CD4-positive, alpha-beta T cell treated with Interleukin-2 at 100 ng/mL for 4 hours (primary cell): ENCODE measurements around the gene UIMC1.
A peak's percentile ranks its signal among the peaks of the same experiment; 100 is the strongest.
"Not testable (repeated sequence)": the region's sequence is repeated elsewhere in the genome, so short reads cannot be mapped to it uniquely, and the experiment has no call there.

ENCODE experiments used
- DNase-seq: peaks from one replicate; pipeline ENCODE4 v3.0.0-alpha.2; 2020; ENCODE audit warnings: low spot score

The UIMC1 gene

DNA sequence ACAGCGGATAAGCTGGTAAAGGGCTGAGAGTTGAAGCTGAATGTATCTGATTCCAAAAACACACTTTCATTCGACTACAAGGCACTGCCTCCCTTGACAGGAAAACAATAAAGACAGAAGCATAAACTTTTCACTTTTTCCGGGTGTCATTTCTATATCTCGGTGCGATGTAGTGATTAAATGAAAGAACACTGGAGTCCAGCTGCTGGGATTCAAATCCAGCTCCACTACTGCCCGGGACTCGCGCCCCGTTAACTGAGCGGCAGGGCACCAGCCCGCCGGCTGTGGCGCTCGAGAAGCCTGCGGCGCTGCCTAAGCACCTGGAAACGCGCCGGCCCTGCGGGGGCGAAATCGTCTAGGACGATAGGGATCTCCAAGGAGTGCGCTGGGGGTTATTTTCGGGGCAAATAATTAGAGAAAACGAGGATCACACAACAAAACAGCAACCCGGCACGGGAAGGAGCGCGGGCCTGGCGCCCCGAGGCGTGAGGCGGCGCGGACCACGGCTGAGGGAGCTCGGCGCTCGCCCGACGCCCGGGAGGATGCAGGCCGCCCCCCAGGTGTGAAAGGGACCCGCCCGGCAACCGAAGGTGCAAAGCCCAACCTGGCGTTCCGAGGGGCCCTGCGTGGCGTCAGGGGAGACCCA, 837 bp downstream of the UIMC1 start:
- peak; percentile 49 for DNase-seq

DNA sequence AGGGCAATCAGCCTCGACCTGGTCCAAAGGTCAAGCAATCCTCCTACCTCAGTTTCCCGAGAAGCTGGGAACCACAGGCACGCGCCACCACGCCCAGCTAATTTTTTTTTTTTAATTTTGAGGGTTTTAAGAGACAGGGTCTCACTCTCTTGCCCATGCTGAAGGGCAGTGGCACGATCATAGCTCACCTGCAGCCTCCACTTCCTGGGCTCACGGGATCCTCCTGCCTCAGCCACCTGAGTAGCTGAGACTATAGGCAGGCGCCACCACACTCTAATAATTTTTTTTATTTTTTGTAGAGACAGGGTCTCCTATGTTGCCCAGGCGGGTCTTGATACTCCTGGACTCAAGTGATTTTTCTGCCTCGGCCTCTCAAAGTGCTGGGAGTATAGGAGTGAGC, 1.6 kb downstream of the UIMC1 start:
- DNase-seq: no peak

DNA sequence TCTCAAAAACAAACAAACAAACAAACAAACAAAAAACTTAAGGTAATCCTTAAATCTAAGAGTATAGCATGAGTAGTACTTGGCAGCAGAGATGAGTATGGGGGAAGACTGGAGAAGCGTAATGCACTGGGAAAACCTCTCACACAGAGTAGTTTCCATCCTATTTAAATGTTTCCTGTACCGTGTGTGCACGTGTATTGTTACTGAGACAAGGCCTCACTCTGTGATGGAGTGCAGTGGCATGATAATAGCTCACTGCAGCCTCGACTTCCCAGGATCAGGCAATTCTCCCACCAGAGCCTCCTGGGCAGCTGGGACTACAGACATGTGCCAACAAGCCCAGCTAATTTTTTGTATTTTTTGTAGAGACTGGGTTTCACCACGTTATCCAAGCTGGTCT, 2.9 kb downstream of the UIMC1 start:
- DNase-seq: no peak

DNA sequence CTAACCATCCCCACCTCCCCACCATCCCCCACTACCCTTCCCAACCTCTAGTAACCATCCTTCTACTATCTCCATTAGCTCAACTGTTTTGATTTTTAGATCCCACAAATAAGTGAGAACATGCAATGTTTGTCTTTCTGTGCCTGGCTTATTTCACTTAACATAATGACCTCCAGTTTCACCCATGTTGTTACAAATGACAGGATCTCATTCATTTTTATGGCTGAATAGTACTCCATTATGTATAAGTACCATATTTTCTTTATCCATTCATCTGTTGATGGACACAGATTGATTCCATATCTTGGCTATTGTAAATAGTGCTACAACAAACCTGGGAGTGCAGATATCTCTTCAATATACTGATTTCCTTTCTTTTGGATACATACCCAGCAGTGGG, 7.1 kb downstream of the UIMC1 start:
- not testable (repeated sequence) for DNase-seq

DNA sequence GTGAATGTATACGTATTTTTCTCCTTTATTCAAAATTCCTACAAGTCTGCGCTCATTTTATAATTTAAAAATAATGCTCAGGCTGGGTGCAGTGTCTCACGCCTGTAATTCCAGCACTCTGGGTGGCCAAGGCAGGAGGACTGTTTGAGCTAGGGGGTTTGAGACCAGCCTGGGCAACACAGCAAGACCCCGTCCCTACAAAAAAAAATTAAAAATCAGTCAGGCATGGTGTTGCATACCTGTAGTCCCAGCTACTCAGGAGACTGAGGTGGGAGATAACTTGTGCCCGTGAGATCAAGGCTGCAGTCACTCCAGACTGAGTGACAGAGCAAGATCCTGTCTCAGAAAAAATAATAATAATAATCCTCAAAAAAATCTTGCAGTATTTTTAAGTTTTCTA, 7.8 kb downstream of the UIMC1 start:
- DNase-seq: no peak

DNA sequence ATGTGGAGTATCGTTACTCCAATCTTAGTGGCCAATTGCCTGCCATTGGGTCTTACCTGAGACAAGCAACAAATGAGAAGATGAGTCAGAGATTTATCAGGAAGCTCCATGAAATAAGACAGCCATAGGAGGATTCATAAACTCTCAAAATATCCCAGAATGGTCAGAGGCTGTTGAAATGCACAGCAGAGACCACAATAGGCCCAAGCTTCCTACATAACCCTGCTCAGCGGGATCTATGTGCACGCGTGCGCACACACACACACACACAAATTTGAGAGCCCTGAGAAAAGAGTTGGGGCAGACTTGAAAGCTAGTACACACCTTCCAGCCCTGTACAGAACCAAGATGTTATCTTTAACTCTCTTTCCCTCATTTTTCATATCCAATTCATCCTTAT, 9.8 kb downstream of the UIMC1 start:
- no peak for DNase-seq

DNA sequence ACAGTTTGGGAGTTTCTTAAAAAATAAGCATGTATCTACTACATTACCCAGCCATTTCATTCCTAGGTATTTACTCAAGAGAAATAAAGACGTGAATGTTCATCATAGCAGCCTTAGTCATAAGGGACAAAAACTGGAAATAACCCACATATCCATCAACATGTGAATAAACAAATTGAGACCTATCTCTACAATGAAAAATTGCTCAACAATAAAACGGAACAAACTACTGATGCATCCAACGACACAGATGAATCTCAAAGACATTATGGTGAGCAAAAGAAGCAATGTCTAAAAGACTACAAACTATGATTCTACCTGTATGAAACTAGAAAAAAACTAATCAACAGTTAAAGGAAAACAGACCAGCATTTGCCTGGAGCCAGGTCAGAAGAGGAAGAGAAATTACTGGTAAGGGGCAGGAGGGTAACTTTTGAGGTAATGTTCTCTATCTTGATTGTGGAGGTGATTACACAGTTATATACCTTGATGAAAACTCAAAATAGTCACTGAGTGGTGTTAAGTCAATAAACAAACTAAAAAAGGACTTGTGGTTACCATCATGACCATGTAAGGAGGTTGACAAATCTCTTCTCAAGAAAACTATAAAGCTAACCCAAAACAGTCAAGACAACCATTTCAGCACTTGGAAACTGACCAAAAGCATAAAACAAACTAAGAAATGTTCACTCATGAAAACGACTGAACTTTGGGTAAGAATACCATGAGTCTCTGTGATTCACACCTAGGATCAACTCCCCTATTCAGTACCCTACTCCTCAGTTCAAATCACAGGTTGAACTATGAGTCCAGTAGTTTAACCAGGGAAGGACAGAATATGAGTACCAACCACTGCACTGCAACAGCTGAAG, 10.4 kb downstream of the UIMC1 start:
- DNase-seq: peak; percentile 3

DNA sequence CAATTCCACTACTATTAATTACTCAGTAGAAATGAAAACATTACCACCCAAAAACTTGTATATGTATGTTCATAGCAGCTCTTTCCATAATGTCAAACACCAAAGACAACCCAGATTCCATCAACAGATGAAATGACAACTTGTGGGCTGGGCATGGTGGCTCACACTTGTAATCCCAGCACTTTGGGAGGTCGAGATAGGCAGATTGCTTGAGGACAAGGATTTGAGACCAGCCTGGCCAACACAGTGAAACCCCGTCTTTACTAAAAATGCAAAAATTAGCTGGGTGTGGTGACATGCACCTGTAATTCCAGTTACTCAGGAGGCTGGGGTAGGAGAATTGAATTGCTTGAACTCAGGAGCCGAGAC, 11.5 kb downstream of the UIMC1 start:
- DNase-seq: no peak

DNA sequence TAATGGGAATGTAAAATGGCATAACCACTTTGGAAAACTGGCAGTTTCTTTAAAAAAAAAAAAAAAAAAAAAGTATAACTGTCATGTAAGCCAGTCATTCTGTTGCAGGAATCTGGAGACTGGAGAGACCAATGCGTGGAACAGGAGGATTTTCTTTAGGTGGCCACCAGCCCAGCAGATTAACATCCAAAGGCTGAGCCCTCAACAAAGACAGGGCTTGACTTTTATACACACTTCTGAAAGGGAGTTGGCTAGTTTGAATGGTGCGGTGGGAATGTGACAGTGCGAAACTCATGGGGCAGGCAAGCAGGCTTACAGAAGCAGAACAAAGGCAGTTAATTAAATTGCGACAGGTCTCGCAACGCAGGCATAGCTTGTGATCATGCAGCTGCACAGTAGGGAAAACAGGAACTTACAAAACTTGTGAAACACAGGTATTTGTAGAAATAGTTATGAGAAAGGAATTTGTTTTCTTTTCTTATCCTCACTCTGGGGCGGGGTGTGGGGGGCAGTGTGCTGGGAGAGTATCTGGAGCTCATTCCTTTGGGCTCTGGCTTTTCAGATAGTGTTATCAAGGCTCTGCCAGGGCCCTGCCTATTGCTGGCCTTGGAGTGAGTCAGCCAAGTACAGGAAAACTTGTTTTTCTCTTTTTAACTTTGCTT, 12.0 kb downstream of the UIMC1 start:
- no peak for DNase-seq

DNA sequence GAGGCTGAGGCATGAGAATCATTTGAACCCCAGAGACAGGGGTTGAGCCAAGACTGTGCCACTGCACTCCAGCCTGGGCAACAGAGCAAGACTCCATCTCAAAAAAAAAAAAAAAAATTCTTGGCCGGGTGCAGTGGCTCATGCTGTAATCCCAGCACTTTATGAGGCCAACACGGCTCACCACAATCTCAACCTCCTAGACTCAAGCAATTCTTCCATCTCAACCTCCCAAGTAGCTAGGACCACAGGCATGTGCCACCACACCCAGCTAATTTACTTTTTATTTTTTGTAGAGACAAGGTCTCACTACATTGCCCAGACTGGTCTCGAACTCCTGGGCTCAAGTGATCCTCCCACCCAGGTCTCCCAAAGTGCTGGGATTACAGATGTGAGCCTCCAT, 13.5 kb downstream of the UIMC1 start:
- not testable (repeated sequence) for DNase-seq

DNA sequence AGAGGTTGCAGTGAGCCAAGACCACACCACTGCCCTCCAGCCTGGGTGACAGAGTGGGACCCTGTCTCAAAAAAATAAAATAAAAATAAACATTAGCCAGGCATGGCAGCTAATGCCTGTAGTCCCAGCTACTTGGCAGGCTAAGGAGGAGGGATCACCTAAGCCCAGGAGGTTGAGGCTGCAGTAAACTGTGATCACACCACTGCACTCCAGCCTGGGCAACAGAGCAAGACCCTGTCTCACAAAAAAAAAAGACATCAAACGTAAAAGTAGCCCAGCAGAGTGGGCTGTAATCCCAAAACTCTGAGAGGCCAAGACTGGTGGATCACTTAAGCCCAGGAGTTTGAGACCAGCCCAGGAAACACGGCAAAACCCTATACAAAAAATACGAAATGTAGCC, 19.0 kb downstream of the UIMC1 start:
- DNase-seq: no peak

DNA sequence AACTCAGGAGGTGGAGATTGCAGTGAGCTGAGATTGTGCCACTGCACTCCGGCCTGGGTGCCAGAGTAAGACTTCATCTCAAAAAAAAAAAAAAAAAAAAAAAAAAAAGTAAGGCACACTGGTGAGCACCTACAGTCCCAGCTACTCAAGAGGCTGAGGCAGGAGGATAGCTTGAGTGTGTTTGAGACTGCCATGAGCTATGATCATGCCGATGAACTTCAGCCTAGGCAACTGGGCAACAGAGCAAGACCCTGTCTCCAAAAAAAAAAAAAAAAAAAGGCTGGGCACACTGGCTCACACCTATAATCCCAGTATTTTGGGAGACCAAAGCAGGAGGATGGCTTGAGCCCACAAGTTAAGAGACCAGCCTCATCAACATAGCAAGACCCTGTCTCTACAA, 20.3 kb downstream of the UIMC1 start:
- no peak for DNase-seq

DNA sequence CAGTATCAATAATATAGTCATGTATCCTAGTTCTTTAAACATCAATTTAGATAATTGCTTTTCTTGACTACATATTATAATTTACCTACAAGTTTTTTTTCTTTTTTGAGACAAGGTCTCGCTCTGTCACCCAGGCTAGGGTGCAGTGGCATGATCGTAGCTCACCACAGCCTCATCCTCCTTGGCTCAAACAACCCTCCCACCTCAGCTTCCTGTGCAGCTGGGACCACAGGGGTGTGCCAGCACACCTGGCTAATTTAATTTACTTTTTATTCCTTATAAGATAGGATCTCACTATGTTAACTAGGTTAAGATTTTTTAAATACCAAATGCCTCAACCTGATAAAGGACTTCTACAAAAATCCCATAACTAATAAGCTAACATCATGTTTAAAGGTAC, 21.1 kb downstream of the UIMC1 start:
- peak; percentile 47 for DNase-seq

DNA sequence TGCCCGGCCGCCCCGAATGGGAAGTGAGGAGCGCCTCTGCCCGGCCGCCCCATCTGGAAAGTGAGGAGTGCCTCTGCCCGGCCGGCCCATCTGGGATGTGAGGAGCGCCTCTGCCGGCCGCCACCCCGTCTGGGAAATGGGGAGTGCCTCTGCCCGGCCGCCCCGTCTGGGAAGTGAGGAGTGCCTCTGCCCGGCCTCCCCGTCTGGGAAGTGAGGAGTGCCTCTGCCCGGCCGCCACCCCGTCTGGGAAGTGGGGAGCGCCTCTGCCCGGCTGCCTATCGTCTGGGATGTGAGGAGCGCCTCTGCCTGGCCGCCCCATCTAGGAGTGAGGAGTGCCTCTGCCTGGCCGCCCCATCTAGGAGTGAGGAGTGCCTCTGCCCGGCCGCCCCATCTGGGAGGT, 22.4 kb downstream of the UIMC1 start:
- not testable (repeated sequence) for DNase-seq

DNA sequence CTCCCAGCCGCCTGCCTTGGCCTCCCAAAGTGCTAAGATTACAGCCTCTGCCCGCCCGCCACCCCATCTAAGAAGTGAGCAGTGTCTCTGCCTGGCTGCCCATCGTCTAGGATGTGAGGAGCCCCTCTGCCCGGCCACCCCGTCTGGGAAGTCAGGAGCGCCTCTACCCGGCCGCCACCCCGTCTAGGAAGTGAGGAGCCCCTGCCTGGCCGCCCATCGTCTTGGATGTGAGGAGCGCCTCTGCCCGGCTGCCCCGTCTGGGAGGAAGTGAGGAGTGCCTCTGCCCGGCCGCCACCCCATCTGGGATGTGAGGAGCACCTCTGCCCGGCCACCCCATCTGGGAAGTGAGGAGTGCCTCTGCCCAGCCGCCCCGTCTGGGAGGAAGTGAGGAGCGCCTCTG, 23.0 kb downstream of the UIMC1 start:
- not testable (repeated sequence) for DNase-seq

DNA sequence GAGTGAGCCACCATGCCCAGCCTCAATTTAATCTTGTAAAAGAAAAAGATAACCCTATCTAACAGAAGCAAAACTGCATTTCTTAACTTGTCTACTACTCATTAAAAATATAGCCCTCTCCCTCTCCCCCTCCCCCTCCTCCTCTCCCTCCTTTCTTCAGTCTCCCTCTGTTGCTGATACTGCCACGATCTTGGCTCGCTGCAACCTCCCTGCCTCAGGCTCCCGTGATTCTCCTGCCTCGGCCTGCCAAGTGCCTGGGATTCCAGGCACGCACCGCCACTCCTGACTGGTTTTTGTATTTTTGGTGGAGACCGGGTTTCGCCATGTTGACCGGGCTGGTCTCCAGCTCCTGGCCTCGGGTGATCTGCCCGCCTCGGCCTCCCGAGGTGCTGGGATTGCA, 23.5 kb downstream of the UIMC1 start:
- DNase-seq: not testable (repeated sequence)

DNA sequence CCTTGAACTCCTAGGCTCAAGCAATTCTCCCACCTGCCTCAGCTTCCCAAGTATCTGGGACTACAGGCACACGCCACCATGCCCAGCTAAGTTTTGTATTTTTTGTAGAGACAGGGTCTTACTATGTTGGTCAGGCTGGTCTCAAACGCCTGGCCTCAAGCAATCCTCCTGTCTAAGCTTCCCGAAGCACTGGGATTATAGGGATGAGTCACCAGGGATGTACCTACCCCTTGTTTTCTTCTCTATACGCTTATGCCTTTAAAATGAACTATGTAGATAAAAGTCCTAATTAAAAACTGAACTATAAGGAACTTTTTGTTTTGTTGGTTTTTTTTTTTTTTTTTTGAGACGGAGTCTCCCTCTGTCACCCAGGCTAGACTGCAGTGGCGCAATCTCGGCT, 25.8 kb downstream of the UIMC1 start:
- DNase-seq: no peak

DNA sequence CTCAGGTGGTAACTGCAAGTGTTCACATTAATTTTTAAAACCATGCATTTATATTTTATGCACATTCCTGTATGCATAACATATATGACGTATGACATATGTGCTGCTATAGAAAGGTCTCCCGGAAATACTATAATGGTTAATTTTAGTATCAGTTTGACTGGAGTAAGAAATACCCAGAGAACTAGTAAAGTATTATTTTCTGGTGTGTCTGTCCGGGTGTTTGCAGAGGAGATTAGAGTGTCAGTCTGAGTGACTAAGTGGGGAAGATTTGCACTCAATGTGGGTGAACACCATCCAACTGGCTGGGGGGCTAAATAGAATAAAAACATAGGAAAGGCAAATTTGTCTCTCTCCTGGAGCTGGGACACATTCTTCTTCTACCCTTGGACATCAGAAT, 26.9 kb downstream of the UIMC1 start:
- DNase-seq: no peak

DNA sequence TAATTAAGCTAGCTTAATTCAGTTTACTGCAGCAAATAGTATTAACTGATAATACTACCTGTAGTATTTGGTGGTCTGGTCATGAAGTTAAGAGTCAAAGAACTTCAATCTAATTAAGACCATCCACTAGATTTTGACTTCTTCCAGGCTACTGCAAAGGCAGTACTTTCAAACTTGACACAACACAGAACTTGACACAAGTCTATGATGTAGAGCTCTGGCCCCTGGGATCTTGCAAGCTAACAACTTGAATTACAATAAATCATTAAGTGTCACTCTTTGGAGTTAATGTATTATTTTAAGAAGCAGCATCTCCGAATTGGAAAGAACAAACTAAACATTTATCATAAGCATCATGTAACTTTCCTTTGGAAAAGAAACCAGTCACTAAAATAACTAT, 40.9 kb downstream of the UIMC1 start:
- no peak for DNase-seq

DNA sequence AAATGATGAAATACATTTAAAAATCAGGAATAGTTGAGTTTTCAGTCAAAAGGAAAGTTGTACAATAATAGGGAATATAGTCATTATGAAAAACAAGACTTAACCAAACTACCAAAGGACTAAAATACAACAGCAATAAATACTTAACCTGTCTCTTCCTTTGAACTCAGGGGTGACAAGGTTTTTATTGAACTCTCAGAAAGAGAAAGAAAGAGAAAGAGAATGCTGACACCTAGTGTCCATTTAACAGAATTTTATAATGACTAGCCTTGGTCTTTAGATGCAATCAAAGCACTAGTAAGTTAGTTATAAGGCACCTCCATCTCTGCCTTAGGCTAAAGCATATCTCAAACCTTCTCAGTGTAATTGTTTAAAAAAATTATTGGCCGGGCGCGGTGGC, 47.5 kb downstream of the UIMC1 start:
- peak; percentile 35 for DNase-seq

DNA sequence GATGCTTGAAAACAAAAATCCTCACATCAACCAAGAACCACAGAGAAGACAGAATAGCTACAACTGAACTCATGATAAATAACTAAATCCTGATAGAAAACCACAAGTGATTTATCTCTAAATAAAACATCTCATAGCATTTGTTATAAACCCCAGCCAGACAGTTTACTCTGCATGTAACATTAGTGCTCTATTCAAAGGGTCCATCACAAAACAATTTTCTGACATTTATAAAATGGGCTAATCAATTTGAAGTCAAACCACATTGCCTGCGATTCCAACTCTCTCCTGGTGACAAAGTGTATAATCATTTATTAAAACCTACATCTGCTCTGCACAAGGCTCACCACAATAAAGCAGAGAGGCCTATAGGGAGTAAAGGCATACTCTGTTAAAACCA, 49.8 kb downstream of the UIMC1 start:
- DNase-seq: no peak

DNA sequence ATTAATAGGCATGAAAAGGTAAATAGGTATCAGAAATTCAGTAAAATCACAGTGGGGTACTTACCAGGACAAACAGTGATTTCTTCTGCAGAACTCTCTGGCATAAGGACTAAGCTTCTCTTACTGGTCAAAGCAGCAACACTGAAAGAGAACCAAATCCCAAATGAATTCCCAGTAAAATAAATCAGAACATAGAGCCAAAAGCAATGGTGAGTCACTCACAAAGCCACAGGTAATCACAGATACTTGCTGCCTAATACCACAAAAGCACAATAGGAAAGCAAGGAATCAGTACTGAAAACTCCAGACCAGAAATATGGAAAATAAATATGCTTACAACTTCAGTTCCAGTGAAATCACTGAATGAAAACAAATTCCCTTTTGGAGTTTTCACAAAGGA, 50.7 kb downstream of the UIMC1 start:
- no peak for DNase-seq

DNA sequence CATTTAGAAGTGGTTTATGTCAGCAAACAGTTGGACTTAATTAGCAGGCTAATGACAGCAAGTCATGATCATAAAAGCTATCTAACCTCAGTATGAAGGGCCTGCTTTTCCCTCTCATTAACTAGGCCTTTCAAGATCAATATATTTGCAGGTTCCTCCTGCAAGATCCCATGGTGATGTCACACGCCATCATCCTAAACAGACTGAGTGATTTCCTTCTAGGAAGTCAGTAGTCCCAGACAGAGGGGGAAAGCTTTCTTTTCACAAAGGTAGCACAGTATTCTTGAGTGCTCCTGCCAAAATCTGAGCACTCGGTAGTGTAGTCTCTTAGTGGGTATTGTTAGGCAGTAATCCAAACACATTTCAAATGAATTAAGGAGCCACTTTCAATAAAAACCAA, 52.5 kb downstream of the UIMC1 start:
- no peak for DNase-seq
